GM19043 (cell line): ENCODE results near the gene SLFN5.
A peak's percentile ranks its signal among the peaks of the same experiment; 100 is the strongest.
"Not testable (repeated sequence)": the region's sequence is repeated elsewhere in the genome, so short reads cannot be mapped to it uniquely, and the experiment has no call there.

Source experiments
- ATAC-seq: cut with Tn5 transposase; IDR thresholded peaks from one replicate; pipeline ENCODE4 v1.9.1; 2021; ENCODE audit warnings: low read depth; ENCODE audit not compliant: unreplicated experiment

The SLFN5 gene

DNA sequence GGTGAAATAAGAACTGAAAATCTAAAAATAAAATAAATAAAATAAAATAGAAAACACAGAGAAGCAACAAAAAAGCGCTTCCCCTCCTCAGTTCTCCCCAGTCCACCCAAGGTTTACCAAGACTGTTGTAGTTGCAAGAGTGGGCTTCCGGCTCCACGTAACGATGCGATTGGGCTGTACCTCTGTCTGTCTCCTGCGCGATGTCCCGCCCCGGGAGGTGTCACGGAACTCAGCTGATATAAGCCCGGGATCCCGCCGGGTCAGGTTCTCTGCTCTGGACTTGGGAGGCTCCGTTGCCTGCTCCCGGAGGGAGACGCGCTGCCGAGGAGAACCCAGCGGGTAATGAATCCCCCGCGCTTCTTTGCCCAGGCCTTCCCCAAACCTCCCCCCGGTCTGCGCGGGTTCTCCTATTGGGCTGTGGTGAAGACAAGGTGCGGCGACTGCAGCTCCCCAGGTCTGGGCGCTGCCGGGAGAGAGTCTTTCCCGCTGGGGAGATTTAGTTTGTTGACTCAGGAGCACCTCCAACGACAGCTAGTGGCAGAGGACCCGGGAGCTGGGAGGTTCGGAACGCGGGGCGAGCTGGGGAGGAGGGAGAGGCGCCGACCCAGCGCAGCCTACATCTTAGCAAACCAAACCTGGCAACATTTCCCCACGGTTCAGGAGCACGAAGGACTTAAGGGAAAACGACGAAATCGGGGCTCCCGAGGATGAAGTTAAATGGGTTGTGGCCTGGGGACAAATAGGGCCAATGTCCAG lies at the start of gene SLFN5:
Gene SLFN5 (plus strand): TSS at position 268 of the 756 bp plus-strand sequence. CDS start 15,619 bp downstream, outside the sequence.
- peak; percentile 65 for ATAC-seq

DNA sequence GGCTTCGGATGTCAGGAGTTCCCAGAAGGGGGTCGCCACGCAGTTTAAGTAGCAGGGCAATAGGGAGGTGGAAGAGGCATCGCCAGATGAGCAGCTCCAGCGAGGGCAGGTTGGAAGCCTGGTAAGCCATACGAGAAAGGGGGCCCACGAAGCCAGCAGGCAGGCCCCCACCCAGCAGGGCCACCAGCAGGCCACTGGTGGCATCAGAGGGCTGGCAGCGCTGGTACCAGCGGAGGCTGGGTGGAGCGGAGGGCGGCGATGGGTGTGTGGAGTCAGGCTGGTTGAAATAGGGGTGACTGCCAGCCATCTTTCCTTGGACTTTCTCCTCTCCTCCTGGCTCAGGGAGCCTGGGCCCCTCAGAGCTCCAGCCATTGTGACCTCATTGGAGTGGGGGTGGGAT lies 48.9 kb upstream of the SLFN5 start, which contains the start of gene SLC35G3:
Gene SLC35G3 (minus strand): TSS at position 393 of the 400 bp plus-strand sequence. CDS start 86 bp downstream, at position 307.
- not testable (repeated sequence) for ATAC-seq

DNA sequence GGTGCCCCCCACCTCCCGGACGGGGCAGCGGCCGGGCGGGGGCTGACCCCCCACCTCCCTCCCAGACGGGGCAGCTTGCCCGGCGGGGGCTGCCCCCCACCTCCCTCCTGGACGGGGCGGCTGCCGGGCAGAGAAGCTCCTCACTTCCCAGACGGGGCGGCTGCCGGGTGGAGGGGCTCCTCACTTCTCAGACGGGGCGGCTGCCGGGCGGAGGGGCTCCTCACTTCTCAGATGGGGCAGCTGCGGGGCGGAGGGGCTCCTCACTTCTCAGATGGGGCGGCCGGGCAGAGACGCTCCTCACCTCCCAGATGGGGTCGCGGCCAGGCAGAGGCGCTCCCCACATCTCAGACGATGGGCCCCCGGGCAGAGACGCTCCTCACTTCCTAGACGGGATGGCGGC lies 47.8 kb upstream of the SLFN5 start:
- not testable (repeated sequence) for ATAC-seq

DNA sequence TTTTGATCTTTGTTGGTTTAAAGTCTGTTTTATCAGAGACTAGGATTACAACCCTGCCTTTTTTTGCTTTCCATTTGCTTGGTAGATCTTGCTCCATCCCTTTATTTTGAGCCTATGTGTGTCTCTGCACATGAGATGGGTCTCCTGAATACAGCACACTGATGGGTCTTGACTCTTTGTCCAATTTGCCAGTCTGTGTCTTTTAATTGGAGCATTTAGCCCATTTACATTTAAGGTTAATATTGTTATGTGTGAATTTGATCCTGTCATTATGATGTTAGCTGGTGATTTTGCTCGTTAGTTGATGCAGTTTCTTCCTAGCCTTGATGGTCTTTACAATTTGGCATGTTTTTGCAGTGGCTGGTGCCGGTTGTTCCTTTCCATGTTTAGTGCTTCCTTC lies 40.3 kb upstream of the SLFN5 start:
- ATAC-seq, result not testable (repeated sequence)

DNA sequence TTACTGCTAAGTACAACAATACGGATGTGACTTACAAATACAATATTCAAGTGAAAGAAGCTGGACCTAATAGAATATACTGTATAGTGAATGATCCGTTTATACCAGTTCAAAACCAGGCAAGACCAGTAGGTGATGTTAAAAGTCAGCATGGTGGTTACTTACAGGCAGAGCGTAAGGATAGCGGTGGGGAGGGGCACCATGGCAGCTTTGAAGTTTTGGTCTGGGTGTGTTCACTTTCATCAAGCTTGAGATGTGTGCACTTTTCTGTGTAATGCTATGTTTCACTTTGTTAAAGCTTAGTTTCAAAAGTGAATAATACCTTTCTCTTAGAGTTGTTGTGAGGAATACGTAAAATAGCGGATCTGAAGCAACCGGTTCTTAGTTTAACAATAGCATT lies 32.1 kb upstream of the SLFN5 start:
- no peak for ATAC-seq

DNA sequence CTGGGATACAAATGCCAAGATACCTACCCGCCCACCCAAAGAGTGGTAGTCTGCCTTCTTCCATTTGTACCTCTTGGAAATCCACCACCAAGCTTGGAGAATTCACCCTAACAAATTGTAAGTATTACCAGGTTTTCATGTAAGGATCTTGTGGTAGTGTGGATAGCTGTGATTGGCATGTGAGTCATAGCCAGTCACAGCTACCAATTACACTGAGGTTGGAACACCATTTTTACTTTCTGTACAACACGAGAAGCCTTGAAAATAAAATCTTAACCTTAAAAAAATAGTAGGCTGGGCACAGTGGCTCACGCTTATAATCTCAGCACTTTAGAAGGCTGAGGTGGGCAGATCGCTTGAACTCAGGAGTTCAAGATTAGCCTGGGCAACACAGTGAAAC lies 30.2 kb upstream of the SLFN5 start:
- no peak for ATAC-seq

DNA sequence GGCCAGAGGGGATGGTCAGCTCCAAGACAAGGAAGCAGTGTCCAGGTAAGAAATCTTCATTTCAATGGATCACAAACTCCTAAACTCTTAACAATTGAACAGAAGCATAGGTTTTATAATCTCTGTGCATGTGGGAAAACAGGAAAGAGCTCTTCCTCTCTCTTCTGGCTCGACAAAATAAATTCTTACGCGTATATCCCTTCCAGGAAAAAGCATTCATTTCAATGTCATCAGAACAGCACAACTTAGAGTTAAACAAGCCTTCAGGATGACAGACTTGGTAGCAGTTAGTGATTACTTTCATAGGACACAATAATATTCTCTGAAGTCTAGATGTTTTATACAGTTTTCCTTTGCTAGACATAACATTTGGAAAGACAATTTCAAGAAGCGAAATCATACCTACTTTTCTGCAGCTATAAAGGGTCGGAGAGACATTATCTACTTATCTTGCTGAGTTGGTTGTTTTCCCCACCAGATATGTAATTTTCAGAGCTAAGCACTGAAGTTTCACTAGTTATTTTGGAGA lies 29.4 kb upstream of the SLFN5 start:
- no peak for ATAC-seq

DNA sequence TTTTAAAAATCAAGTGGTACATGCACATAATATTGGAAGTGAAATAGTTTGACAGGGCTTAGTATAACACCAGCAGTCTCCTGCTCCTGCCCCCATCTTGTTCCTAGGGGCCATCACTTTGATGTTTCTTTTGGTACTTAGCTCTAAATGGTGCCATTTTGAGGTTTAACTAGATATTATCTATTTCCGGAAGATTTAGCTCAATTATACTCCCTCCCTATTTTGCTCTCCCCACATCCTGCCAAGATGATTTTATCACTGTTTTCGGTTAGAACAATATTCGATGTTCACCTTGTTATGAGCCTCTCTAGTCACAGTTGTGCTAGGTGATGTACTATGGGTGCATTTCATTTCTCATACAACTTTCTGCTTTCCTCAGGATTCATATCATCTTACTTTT lies 28.7 kb upstream of the SLFN5 start:
- ATAC-seq, result no peak

DNA sequence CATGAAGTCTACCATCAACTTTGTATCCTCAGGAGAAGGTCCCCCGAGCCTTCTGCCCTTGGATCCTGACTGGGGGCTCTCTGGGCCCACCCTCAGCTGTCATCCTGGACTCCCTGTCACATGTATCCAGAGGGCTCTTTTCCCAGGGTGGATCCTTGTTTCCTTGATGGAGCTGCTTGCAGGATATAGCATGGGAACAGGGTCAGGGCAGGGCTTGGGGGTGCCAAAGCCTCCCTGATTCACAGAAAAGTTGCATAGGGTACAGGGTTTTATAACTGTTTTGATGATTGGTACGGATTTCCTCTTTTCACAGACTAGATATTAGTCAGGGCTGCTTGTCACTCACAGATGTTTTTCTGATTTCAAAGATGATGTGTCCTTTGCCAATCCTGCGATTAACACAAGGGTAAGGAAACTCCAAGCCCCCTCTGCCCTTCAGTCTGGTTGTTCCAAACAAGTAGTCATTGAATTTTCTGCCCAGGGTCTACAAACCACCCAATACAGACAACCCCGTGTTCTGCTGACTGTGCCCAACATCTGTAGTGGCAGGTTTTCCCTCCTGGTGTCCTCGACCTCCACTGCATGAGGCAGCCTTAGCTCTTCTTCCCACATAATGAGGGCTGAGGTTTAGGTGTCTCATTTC lies 28.1 kb upstream of the SLFN5 start:
- no peak for ATAC-seq

DNA sequence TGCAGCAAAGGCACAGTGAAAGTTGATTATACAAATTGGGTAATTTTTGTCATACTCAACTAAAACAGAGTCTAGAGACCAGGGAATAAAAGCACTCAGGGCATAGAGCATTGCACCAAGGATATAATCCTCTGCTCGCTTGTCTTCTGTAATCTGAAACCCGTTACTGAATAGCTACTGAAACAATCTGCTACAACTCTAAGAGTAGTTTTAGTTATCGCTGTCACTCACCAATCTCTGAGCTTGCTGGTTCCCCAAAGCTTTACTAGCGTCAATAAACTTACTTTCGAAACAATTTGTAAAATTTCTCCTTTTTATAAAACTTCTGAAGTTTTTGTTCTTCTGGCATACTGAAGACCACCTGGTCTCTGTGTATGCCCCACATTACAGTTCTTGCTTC lies 25.8 kb upstream of the SLFN5 start:
- no peak for ATAC-seq

DNA sequence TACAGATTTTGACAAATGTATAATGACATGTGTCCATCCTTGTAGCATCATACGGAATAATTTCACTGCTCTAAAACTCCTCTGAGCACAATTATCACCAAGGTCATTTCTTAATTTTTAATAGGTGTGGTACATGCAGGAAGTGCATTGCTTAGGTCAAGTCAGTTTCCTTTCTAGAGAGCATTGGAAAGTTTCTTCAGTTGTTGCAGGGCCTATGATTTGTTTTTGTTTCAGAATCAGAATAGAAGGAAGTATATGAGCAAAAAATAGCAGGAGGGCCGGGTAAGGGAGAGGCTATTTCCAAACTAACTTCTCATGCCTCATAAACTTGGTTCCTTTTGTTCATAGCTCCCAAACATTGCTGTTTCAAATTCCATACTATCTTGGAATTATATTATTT lies 24.0 kb upstream of the SLFN5 start:
- no peak for ATAC-seq

DNA sequence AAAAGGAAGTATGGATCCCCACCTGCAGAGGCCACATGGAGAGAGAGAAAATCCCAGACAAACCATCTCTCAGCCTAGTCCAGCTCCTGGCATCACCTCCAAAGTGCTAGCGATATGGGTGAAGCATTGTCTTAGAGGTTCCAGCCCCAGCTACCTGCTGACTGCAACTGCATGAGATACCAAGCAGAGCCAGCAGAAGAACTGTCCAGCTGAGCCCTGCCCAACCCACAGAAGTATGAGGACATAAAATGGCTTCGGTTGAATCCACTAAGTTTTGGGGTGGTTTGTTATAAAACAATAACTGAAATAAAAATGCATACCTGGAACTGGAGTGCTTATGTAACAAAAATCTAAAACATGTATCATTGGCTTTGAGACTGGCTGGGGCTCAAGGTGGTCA lies 20.4 kb upstream of the SLFN5 start:
- no peak for ATAC-seq

DNA sequence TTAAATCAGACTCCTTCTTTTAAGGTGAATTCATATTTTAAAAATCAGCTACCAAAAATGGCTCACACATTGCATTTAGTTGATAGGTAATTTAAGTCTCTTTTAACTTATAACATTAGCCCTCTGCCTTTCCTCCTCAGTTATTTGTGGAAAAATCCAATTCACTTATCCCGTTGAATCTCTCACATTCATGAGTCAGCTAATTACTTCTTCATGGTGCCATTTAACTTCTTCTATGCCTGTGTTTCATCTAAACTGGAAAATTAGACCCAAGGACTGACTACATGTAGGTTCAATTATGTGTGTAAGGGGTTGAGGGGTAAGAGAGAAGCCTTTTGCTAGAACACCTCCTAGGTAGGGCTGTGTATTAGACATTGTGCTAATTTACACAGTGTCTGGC lies 18.4 kb upstream of the SLFN5 start:
- ATAC-seq, result no peak

DNA sequence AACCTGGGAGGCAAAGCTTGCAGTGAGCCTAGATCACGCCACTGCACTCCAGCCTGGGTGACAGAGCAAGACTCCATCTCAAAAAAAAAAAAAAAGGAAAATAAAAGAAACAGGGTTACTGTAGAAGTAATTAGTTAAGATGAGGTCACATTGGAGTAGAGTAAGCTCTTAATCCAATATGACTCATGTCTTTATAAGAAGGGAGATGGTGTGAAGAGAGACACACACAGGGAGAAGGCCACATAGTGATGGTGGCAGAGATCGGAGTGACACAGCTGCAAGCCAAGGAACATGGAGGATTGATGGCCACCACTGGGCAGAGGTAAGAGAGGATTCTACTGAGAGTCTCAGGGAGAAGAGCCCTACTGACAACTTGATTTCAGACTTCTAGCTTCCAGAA lies 15.3 kb upstream of the SLFN5 start:
- no peak for ATAC-seq

DNA sequence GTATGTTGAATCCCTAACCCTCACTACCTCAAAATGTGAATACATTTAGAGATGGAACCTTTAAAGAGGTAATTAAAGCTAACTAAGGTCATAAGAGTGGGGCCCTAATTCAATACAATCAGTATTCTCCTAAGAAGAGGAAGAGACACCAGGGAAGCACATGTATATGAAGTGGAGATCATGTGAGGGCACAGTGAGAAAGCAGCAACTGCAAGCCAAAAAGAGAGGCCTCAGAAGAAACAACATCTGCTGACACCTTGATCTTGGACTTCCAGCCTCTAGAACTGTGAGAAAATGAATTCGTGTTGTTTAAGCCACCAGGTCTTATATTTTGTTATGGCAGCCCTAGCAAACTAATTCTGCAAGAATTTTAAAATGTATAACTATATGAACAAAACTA lies 13.2 kb upstream of the SLFN5 start:
- ATAC-seq, result no peak

DNA sequence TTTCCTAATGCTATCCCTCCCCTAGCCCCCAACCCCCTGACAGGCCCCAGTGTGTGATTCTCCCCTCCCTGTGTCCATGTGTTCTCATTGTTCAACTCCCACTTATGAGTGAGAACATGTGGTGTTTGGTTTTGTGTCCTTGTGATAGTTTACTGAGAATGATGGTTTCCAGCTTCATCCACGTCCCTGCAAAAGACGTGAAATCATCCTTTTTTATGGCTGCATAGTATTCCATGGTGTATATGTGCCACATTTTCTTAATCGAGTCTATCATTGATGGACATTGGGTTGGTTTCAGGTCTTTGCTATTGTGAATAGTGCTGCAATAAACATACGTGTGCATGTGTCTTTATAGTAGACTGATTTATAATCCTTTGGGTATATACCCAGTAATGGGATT lies 8.6 kb upstream of the SLFN5 start:
- ATAC-seq, result not testable (repeated sequence)

DNA sequence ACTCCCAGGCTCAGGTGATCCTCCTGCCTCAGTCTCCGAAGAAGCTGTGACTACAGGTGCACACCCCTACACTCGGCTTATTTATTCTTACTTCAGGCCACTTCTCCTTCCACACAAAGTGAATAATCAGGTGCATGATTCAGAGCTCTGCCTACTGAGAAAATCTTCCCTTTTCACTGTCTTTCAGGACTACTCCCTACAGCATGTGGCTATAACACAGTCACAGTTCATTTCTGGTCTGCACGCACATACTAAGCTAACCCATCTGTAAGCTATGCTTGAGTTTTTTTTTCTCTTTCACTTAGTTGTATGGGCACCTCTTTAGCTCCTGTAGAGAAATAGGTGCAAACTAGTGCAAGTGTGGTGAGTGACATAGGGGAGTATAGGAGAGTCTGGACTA lies 7.6 kb upstream of the SLFN5 start:
- ATAC-seq, result no peak

DNA sequence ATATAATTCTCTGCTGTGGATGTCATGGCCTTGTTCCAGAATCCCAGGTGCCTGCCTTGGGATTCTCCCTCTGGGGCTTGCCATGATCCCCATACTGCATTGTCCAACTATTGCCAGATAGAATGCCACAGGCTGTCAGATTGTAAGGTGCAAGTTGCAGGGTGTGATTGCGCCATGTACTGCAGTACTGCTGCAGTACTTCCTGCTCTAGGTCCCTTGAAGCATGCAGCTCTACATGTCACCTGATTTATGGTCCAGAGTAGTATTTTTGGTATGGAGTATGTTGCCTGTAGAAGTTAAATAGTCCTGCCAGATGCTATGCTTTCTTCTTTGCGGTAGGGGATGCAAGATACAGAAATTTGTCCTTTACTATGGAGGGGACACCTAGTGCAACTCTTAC lies 7.0 kb upstream of the SLFN5 start:
- ATAC-seq, result no peak

DNA sequence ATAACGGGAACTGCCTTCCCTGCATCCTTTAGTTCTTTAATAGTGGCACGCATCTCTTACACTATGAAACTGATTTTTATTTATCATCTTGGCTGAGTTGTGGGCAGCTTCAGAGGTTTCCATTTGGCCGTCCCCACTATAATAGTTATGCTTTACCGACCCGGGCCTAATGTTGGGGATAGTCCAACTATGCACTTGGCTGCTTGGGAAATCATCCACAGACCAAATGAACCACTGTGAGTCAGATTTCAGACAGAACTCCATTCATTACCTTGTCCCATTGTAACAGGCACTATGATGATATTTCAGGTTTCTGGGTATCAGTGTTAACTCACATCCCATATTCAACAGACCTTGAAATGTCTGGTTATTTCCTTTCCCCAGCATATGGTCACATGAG lies 6.1 kb upstream of the SLFN5 start:
- ATAC-seq, result no peak

DNA sequence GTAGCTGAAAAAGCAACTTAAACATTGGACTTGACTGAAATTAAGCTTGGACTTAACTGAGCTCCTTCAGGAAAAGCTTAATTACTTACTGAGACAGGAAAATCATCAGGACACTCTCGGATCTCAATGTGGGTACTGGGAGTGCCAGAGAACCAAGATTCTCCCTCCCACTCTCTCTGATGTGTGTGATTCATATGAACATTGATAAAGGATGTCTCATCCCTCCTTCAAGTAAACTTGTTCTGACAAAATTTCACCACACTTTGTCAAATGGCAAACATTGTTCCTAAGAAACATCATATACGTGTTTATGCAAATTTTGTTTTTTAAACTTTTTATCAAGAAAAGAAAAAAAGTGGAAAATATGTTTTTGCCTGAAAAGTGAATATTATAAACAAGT lies 4.1 kb upstream of the SLFN5 start:
- ATAC-seq, result no peak

DNA sequence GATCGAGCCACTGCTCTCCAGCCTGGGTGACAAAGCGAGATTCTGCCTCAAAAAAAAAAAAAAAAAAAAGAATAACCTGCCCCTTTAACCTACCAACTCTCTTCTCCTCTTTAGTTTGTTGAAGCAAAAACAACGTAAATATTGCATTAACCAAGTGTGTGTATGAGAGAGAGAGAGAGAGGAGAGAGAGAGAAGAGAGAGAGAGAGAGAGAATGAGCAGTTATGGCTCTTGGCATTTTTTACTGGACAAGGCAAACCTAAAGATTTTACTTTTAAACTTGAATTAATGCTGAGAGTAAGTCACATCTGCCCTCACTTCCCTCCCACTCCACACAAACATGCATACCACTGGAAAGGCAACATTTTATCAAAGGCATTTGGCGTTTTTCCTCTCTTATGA lies 3.0 kb upstream of the SLFN5 start:
- ATAC-seq, result no peak

DNA sequence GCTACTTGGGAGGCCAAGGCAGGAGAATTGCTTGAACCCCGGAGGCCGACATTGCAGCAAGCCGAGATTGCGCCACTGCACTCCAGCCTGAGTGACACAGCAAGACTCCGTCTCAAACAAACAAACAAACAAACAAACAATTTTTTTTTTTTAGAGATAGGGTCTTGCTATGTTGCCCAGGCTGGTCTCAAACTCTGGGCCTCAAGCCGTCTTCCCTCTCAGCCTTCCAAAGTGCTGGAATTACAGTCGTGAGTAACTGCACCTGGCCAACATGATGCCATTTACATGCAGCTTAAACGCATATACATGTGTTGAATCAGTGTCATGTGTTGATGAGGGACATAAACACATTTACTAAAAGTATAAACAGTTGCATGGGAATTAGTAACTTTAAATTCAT lies 2.0 kb upstream of the SLFN5 start:
- ATAC-seq, result no peak
